Measurements from ENCODE around the gene SLC25A25. TPM values are rescaled to one million over a fixed set of nuclear protein-coding genes. Genes with fewer than 3 reads are reported as not detected.

Gene SLC25A25
- total and polyA plus RNA-seq, 2 donors (not counting 3 experiments of a cell fraction or from before 2014, with no cell fraction given): 18.1 to 20.2 TPM

- ChIA-PET CTCF (interaction anchor here (1.1 to 2.0 kb wide), 3 partner anchors 9 to 34 kb away, joined by 3 to 8 read pairs (median 3); partner anchors contain the start of gene BBLN), POLR2A (no interaction called here)
- Histone ChIP-seq H2AFZ (ENCODE audit: low read depth, low read length) (no peak overlapping the region), H3K79me2 (ENCODE audit: control insufficient read depth, insufficient read depth, low read length) (no peaks in the 10 kb centered on the region), H3K9ac (replicated peaks; ENCODE audit: extremely low read depth, insufficient read depth, low read length) (no peak overlapping the region), H3K36me3 (ENCODE audit: control insufficient read depth in 2 of 2, extremely low read depth in 1 of 2, insufficient read depth in 2 of 2, low read length in 2 of 2) (no peaks in the 10 kb centered on the region), H3K4me2 (ENCODE audit: insufficient read depth, low read length) (no peak overlapping the region), H3K27me3 (ENCODE audit: control insufficient read depth in 2 of 2, insufficient read depth in 2 of 2, low read length in 2 of 2) (no peaks in the 10 kb centered on the region), H3K4me3 (replicated peaks in 1 of 3; ENCODE audit: insufficient read depth in 1 of 3, low read depth in 1 of 3, low read length in 3 of 3) (no peak overlapping the region), H4K20me1 (replicated peaks; ENCODE audit: control insufficient read depth, extremely low read depth, insufficient read depth, low read length) (no peaks in the 10 kb centered on the region), H3K27ac (ENCODE audit: insufficient read depth, low read depth, low read length) (no peak overlapping the region), H3K9me1 (replicated peaks; ENCODE audit: control insufficient read depth, extremely low read depth, insufficient read depth, low read length) (no peaks in the 10 kb centered on the region), H3K9me3 (replicated peaks; ENCODE audit: control insufficient read depth, insufficient read depth, low read length) (no peaks in the 10 kb centered on the region), H3K4me1 (ENCODE audit: control insufficient read depth, extremely low read depth, insufficient read depth, low read length) (no peaks in the 10 kb centered on the region)
- no peak for FAIRE-seq
- dilution Hi-C loops (cut with MboI; ENCODE audit: extremely low pct_ligation_motif_present, low sequenced_read_pairs) (no loop called here), intact Hi-C loops (cut with micrococcal nuclease) (no loop called here)
- no peak for DNase-seq (ENCODE audit: low read depth, low spot score)
- TF ChIP-seq FOS (IDR thresholded peaks at IDR 0.05; ENCODE audit: borderline replicate concordance, insufficient read depth, low read length) (no peak), EZH2 (IDR thresholded peaks at IDR 0.05; ENCODE audit: borderline replicate concordance, low read depth, low read length, severe bottlenecking) (no peak), CTCF (IDR thresholded peaks at IDR 0.05; ENCODE audit: extremely low read depth in 1 of 2, insufficient read depth in 1 of 2, low read depth in 1 of 2, low read length in 2 of 2) (no peak), MYC (IDR thresholded peaks at IDR 0.05; ENCODE audit: low read depth, low read length) (no peak), GATA2 (IDR thresholded peaks at IDR 0.05; ENCODE audit: insufficient read depth, insufficient read length, low read depth, low read length) (no peak), POLR2AphosphoS5 (IDR thresholded peaks at IDR 0.05; ENCODE audit: insufficient read depth, low read depth, low read length) (no peak), POLR2A (IDR thresholded peaks at IDR 0.05; ENCODE audit: low read depth, low read length) (no peak), MAX (IDR thresholded peaks at IDR 0.05; ENCODE audit: insufficient read depth, insufficient read length) (no peak), JUN (IDR thresholded peaks at IDR 0.05; ENCODE audit: borderline replicate concordance, insufficient read depth, insufficient read length, low read depth) (no peak)
- BruUV-seq (replicated peaks): no TSS peak
Measured at GRCh38 chr9:128151309-128152132, 83.5 kb downstream of the SLC25A25 start.

Data from endothelial cell of umbilical vein (primary cell).